Endodermal cell (in vitro differentiated cells): ENCODE measurements around the gene ZBTB37. TPM values are rescaled to one million over a fixed set of nuclear protein-coding genes. Genes with fewer than 3 reads are reported as not detected.
"Not testable (repeated sequence)": the region's sequence is repeated elsewhere in the genome, so short reads cannot be mapped to it uniquely, and the experiment has no call there.

Source experiments
- DNase-seq: peaks from one replicate; pipeline ENCODE4 v3.0.0-alpha.2; 2017
- H3K27ac ChIP-seq: 2 replicates; pipeline ENCODE4 v1.5.1; 2013; ENCODE audit warnings: mild to moderate bottlenecking, low read depth, low read length, moderate library complexity
- H3K27me3 ChIP-seq: 2 replicates; pipeline ENCODE4 v1.6.1; 2013; ENCODE audit warnings: mild to moderate bottlenecking, low read length, moderate library complexity; ENCODE audit not compliant: insufficient read depth, control insufficient read depth, poor library complexity, severe bottlenecking
- H3K36me3 ChIP-seq: 2 replicates; pipeline ENCODE4 v1.7.0; 2013; ENCODE audit warnings: mild to moderate bottlenecking, low read length, moderate library complexity; ENCODE audit not compliant: control insufficient read depth, insufficient read depth
- H3K4me1 ChIP-seq: one replicate; pipeline ENCODE4 v1.7.0; 2013; ENCODE audit warnings: low read length; ENCODE audit not compliant: control insufficient read depth, insufficient read depth
- H3K4me3 ChIP-seq: 2 replicates; pipeline ENCODE4 v1.5.1; 2013; ENCODE audit warnings: mild to moderate bottlenecking, low read length, moderate library complexity
- H3K9ac ChIP-seq: 2 replicates; pipeline ENCODE4 v1.6.1; 2013; ENCODE audit warnings: mild to moderate bottlenecking, low read length, moderate library complexity; ENCODE audit not compliant: poor library complexity, severe bottlenecking; ENCODE audit errors: extremely low read depth
- H3K9me3 ChIP-seq: 2 replicates; pipeline ENCODE4 v1.6.1; 2013; ENCODE audit warnings: mild to moderate bottlenecking, low read length, moderate library complexity; ENCODE audit not compliant: control insufficient read depth
- H3K27ac Mint-ChIP-seq: 2 replicates; pipeline ENCODE4 v1.8.0; 2020; ENCODE audit warnings: mixed read lengths
- H3K27me3 Mint-ChIP-seq: 2 replicates; pipeline ENCODE4 v1.8.0; 2021; ENCODE audit warnings: mild to moderate bottlenecking, mixed read lengths; ENCODE audit not compliant: insufficient read depth
- H3K36me3 Mint-ChIP-seq: 2 replicates; pipeline ENCODE4 v1.8.0; 2020; ENCODE audit warnings: low read depth, mixed read lengths
- H3K4me1 Mint-ChIP-seq: 2 replicates; pipeline ENCODE4 v1.8.0; 2020; ENCODE audit warnings: mixed read lengths
- H3K4me3 Mint-ChIP-seq: 2 replicates; pipeline ENCODE4 v1.8.0; 2020; ENCODE audit warnings: mild to moderate bottlenecking, moderate library complexity, mixed read lengths
- H3K9me3 Mint-ChIP-seq: 2 replicates; pipeline ENCODE4 v1.8.0; 2020; ENCODE audit warnings: mild to moderate bottlenecking, mixed read lengths
- WGBS, 2 experiments: methylation state at CpG; one replicate each; pipeline versions ENCODE4 v1.1.5 to v1.1.7; 2013; ENCODE audit warnings: missing lambda C conversion rate in 2 of 2, mixed read lengths in 1 of 2; ENCODE audit not compliant: insufficient coverage in 1 of 2, insufficient read length in 1 of 2; 5-methylcytosine and 5-hydroxymethylcytosine counted together
- total RNA-seq, 2 donors: library from RNA; stranded (reverse); fragmentation: NEBNext Ultra II Directional in 1 of 2; extraction: Animal tissue kit (Norgen Biotek cat#: 25700) in 1 of 2; gene quantifications; 2 replicates in 1 of 2; 3 replicates in 1 of 2; pipeline ENCODE4 v1.2.1, GENCODE V29; 2021
- TF ChIP-seq, protein P1 (sequence below): fragments of 200-600 bp; sonication (generic); conservative IDR thresholded peaks from 2 replicates; pipeline ENCODE4 v1.5.0; 2021; ENCODE audit warnings: antibody characterized with exemption, mild to moderate bottlenecking

The ZBTB37 gene
- total RNA-seq, 2 donors from 2014 or later, result 17.4 to 24.2 TPM

DNA sequence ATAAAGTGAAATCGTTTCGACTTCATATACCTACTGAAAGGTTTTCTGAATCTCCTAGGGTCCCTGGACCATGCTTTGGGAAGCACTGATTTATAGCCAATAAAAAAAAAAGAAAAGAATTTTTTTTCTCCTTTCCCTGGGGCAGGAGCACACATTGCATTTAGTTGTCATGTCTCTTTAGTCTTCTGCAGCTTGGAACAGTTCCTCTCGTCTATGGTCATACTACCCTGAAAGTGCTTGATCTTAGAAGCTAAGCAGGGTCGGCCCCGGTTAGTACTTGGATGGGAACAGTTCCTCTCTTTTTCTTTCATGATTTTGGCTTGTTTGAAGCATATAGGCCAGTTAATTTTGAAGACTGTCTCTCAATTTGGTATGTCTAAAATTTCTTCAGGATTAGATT lies 52.7 kb downstream of the ZBTB37 start:
- Mint-ChIP-seq H3K36me3 (no peaks in the 10 kb centered on the region), H3K9me3 (no peaks in the 10 kb centered on the region), H3K27me3 (peaks cover 3% of the 10 kb centered on the region), H3K4me1 (no peaks in the 10 kb centered on the region), H3K4me3 (no peak overlapping the region), H3K27ac (no peak overlapping the region)
- Histone ChIP-seq H3K9ac (no peak overlapping the region), H3K27ac (no peak overlapping the region), H3K9me3 (no peaks in the 10 kb centered on the region), H3K27me3 (no peaks in the 10 kb centered on the region), H3K36me3 (no peaks in the 10 kb centered on the region), H3K4me1 (no peaks in the 10 kb centered on the region), H3K4me3 (no peak overlapping the region)
- DNase-seq, result no peak
- WGBS, 2 experiments, result 94 to 100% methylated on average over 4 to 5 of the region's 5 CpGs
- TF ChIP-seq, protein P1, sequence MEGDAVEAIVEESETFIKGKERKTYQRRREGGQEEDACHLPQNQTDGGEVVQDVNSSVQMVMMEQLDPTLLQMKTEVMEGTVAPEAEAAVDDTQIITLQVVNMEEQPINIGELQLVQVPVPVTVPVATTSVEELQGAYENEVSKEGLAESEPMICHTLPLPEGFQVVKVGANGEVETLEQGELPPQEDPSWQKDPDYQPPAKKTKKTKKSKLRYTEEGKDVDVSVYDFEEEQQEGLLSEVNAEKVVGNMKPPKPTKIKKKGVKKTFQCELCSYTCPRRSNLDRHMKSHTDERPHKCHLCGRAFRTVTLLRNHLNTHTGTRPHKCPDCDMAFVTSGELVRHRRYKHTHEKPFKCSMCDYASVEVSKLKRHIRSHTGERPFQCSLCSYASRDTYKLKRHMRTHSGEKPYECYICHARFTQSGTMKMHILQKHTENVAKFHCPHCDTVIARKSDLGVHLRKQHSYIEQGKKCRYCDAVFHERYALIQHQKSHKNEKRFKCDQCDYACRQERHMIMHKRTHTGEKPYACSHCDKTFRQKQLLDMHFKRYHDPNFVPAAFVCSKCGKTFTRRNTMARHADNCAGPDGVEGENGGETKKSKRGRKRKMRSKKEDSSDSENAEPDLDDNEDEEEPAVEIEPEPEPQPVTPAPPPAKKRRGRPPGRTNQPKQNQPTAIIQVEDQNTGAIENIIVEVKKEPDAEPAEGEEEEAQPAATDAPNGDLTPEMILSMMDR, result no peak

DNA sequence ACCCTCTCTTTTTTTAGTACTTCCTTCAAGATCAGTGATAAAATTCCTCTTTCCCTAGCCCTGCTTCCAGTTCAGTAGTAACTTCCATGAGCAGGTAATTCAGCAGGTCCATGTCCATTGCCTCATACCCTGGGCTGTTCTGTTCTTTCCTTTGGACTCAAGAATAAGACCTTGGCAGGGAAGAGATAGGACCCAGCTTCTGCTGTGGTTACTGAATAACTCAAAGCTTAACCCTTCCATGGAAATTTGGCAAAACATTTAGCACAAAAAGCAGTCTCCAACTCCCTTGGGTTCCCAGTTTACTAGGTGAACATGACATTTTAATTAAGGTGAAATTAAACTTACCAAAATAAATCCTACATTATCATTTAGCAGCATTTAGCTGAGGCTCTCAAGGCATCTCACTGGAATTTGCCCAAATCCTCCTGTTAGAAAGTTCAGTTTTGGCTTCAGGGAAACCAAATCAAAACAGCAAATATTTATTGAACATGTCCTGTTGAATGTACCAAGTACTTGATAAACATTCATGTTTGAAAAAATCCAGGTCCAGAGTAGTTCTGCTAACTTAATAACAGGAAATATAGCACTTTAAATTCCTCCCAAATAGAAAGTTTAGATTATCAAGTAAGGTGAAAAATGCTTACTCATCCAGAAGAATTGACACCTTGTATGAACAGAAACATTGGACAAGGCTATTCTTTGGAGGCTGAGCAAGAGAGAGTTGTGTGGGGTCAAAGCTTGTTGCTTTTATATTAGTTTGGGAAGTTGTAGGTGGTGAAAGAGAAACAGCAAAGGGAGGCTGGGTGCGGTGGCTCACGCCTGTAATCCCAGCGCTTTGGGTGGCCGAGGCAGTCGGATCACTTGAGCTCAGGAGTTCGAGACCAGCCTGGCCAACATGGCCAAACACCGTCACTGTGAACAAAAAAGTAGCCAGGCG lies 57.4 kb downstream of the ZBTB37 start:
- no peak for DNase-seq
- Mint-ChIP-seq H3K27ac (no peak overlapping the region), H3K9me3 (peaks cover 2% of the 10 kb centered on the region), H3K4me3 (no peak overlapping the region), H3K36me3 (peaks cover 10% of the 10 kb centered on the region), H3K4me1 (peaks cover 7% of the 10 kb centered on the region), H3K27me3 (peaks cover 3% of the 10 kb centered on the region)
- Histone ChIP-seq H3K27ac (no peak overlapping the region), H3K4me3 (no peak overlapping the region), H3K36me3 (peaks cover 5% of the 10 kb centered on the region), H3K9ac (no peak overlapping the region), H3K4me1 (no peaks in the 10 kb centered on the region), H3K27me3 (no peaks in the 10 kb centered on the region), H3K9me3 (no peaks in the 10 kb centered on the region)
- WGBS, 2 experiments, result 91 to 93% methylated on average over 4 to 8 of the region's 8 CpGs
- TF ChIP-seq, protein P1, result no peak

DNA sequence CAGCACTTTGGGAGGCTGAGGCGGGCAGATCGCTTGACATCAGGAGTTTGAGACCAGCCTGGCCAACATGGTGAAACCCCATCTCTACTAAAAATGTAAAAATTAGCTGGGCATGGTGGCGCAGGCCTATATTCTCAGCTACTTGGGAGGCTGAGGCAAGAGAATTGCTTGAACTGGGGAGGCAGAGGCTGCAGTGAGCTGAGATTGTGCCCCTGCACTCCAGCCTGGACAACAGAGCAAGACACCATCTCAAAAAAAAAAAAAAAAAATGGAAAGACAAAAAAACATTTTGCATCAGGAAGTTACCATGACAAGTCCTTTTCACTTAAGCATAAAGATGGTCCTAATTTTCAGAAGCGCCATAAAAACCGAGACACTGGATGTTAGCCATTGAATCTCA lies 62.4 kb downstream of the ZBTB37 start:
- DNase-seq, H3K9me3 ChIP-seq, H3K4me3 ChIP-seq, H3K9me3 Mint-ChIP-seq, H3K27me3 ChIP-seq, H3K27ac Mint-ChIP-seq, H3K9ac ChIP-seq, H3K4me3 Mint-ChIP-seq, H3K4me1 ChIP-seq, H3K27me3 Mint-ChIP-seq, H3K27ac ChIP-seq: not testable (repeated sequence)
- H3K36me3 ChIP-seq, result peaks cover 24% of the 10 kb centered on the region
- Mint-ChIP-seq H3K4me1 (peaks cover 35% of the 10 kb centered on the region), H3K36me3 (peaks cover 21% of the 10 kb centered on the region)
- 95 to 100% methylated on average over 5 of the region's 5 CpGs for WGBS, 2 experiments
